ENCODE data around the gene SPAG8.

Gene SPAG8

GRCh38 chr9:35771534-35771933 lies 40.5 kb downstream of the SPAG8 start:
- ATAC-seq, result peak; percentile 48
- TF ChIP-seq TCF4 (CRISPR knock-in tag; IDR thresholded peaks at IDR 0.05; ENCODE audit: borderline replicate concordance), result no peak
- no peak for TF ChIP-seq BACH2 (CRISPR knock-in tag; IDR thresholded peaks at IDR 0.05; ENCODE audit: borderline replicate concordance)
- no peak for TF ChIP-seq CSRNP3 (CRISPR knock-in tag; IDR thresholded peaks at IDR 0.05)
- TF ChIP-seq OSR1 (CRISPR knock-in tag; IDR thresholded peaks at IDR 0.05), result no peak
- TF ChIP-seq POU6F1 (CRISPR knock-in tag; IDR thresholded peaks at IDR 0.05; ENCODE audit: borderline replicate concordance, low read depth), result no peak
- no peak for TF ChIP-seq ZC3H10 (CRISPR knock-in tag; IDR thresholded peaks at IDR 0.05)
- TF ChIP-seq TSHZ2 (CRISPR knock-in tag; IDR thresholded peaks at IDR 0.05), result no peak
- TF ChIP-seq ZNF70 (CRISPR knock-in tag; IDR thresholded peaks at IDR 0.05), result no peak
- no peak for TF ChIP-seq ARNTL (CRISPR knock-in tag; IDR thresholded peaks at IDR 0.05; ENCODE audit: borderline replicate concordance, low read depth)
- TF ChIP-seq CSDC2 (CRISPR knock-in tag; IDR thresholded peaks at IDR 0.05), result no peak
- no peak for TF ChIP-seq GLIS3 (CRISPR knock-in tag; IDR thresholded peaks at IDR 0.05)
- no peak for TF ChIP-seq CREB5 (CRISPR knock-in tag; IDR thresholded peaks at IDR 0.05; ENCODE audit: low read depth)
- TF ChIP-seq RARB (CRISPR knock-in tag; IDR thresholded peaks at IDR 0.05), result no peak
- TF ChIP-seq ZNF565 (CRISPR knock-in tag; conservative IDR thresholded peaks at IDR 0.05; ENCODE audit: low read depth), result no peak
- no peak for TF ChIP-seq TOX (CRISPR knock-in tag; IDR thresholded peaks at IDR 0.05; ENCODE audit: borderline replicate concordance)

- ATAC-seq, result peak; percentile 48
- TF ChIP-seq PPARA (CRISPR knock-in tag; IDR thresholded peaks at IDR 0.05; ENCODE audit: borderline replicate concordance) (no peak), ZFP3 (CRISPR knock-in tag; IDR thresholded peaks at IDR 0.05) (no peak), TOX (CRISPR knock-in tag; IDR thresholded peaks at IDR 0.05; ENCODE audit: borderline replicate concordance) (no peak)
These were observed 41.0 kb downstream of the SPAG8 start for GRCh38 chr9:35771075-35771433.

GRCh38 chr9:35769763-35770162 lies 42.3 kb downstream of the SPAG8 start:
- no peak for TF ChIP-seq GLIS3 (CRISPR knock-in tag; IDR thresholded peaks at IDR 0.05)
- no peak for TF ChIP-seq TOX (CRISPR knock-in tag; IDR thresholded peaks at IDR 0.05; ENCODE audit: borderline replicate concordance)
- no peak for TF ChIP-seq ZNF8 (CRISPR knock-in tag; IDR thresholded peaks at IDR 0.05)
- TF ChIP-seq CSRNP3 (CRISPR knock-in tag; IDR thresholded peaks at IDR 0.05), result no peak
- TF ChIP-seq ZFP30 (CRISPR knock-in tag; IDR thresholded peaks at IDR 0.05), result no peak
- no peak for ATAC-seq

- TF ChIP-seq TOX (CRISPR knock-in tag; IDR thresholded peaks at IDR 0.05; ENCODE audit: borderline replicate concordance) (no peak), CSRNP3 (CRISPR knock-in tag; IDR thresholded peaks at IDR 0.05) (no peak), ISL1 (CRISPR knock-in tag; IDR thresholded peaks at IDR 0.05) (no peak), ZFP3 (CRISPR knock-in tag; IDR thresholded peaks at IDR 0.05) (no peak)
- no peak for ATAC-seq
These were observed 44.6 kb downstream of the SPAG8 start for GRCh38 chr9:35767458-35767857.
